Measurements from ENCODE around the gene EIF4G3. TPM values are rescaled to one million over a fixed set of nuclear protein-coding genes. Genes with fewer than 3 reads are reported as not detected.

EIF4G3 gene
- total and polyA plus RNA-seq, 9 of the 15 experiments (the other 6 are each of a cell fraction or from before 2014, with no cell fraction given) = 6.7 to 40.5 (median 32.1) TPM

GRCh38 chr1:21117597-21118001 is 59.1 kb downstream of the EIF4G3 start (continued):
- no peak for TF ChIP-seq HBP1 (CRISPR knock-in tag; IDR thresholded peaks at IDR 0.05)
- TF ChIP-seq NR0B1 (IDR thresholded peaks at IDR 0.05; ENCODE audit: partially characterized antibody) = no peak
- no peak for TF ChIP-seq ZNF311 (CRISPR knock-in tag; IDR thresholded peaks at IDR 0.05)
- no peak for TF ChIP-seq MBD2 (IDR thresholded peaks at IDR 0.05; ENCODE audit: borderline replicate concordance, low read depth)
- TF ChIP-seq RBM39 (optimal IDR thresholded peaks at IDR 0.05; ENCODE audit: low read depth, low read length) = no peak
- no peak for TF ChIP-seq ZNF589 (CRISPR knock-in tag; IDR thresholded peaks at IDR 0.05; ENCODE audit: low read depth)
- no peak for TF ChIP-seq ZNF121 (CRISPR knock-in tag; conservative IDR thresholded peaks at IDR 0.05)
- TF ChIP-seq ZNF384 (IDR thresholded peaks at IDR 0.05; ENCODE audit: low read depth, low read length) = peak; percentile 89
- TF ChIP-seq ID3 (CRISPR knock-in tag; IDR thresholded peaks at IDR 0.05) = no peak
- no peak for TF ChIP-seq ID3 (tag; IDR thresholded peaks at IDR 0.05)
- no peak for TF ChIP-seq ETV5 (CRISPR knock-in tag; IDR thresholded peaks at IDR 0.05; ENCODE audit: low read depth)
- no peak for TF ChIP-seq SREBF1 (IDR thresholded peaks at IDR 0.05; ENCODE audit: borderline replicate concordance, low read depth, low read length)
- no peak for TF ChIP-seq NCOR1 (IDR thresholded peaks at IDR 0.05)
- TF ChIP-seq HLTF (IDR thresholded peaks at IDR 0.05) = no peak
- no peak for TF ChIP-seq E2F5 (CRISPR knock-in tag; IDR thresholded peaks at IDR 0.05)

Measured in K562 (cell line).